Measurements from ENCODE around the gene SLX4IP.

GRCh38 chr20:10495173-10495572 is 60.1 kb downstream of the SLX4IP start:
- TF ChIP-seq POLR2AphosphoS5 (IDR thresholded peaks at IDR 0.05) (no peak), CTCF (IDR thresholded peaks at IDR 0.05 in 8 of 11, conservative IDR thresholded peaks at IDR 0.05 in 3 of 11) (no peak), POLR2A (IDR thresholded peaks at IDR 0.05) (no peak)
